ENCODE measurements around the gene SIDT1. TPM values are rescaled to one million over a fixed set of nuclear protein-coding genes. Genes with fewer than 3 reads are reported as not detected.
"Not testable (repeated sequence)": the region's sequence is repeated elsewhere in the genome, so short reads cannot be mapped to it uniquely, and the experiment has no call there.

SIDT1 gene
- total and polyA plus RNA-seq, 11 donors, result 0.28 to 2.6 (median 0.95) TPM

DNA sequence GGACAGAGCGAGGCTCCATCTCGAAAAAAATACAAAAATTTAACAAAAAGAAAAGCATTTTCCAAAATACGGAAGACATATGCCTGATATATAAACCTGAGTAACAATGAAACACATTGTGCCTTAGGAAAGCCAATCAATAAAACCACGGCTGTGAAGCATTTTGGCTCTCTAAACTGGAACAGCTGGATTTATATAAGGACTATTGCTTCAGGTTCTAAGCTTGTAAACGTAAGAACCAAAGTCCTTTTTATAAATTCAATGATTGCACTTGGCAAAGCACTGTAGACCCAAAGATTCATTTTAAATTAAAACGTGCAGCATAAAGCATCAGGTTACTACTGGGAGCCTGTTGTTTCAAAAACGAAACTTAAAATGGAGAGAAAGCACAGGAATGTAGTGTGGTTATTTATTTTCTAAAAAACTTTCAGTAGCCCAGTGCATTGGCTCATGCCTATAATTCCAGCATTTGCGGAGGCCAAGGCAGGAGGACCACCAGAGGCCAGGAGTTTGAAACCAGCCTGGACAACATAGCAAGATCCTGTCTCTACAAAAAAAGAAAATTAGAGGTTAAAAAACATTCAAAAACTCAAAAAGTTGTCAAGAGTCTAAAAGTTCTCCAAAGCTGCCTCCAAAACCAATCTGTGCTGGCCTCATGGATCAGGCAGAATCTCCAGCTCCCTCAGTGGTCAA is 102.6 kb downstream of the SIDT1 start:
- no peaks in the 10 kb centered on the region for H3K36me3 ChIP-seq
- H3K27me3 ChIP-seq, result no peaks in the 10 kb centered on the region
- no peak overlapping the region for H3K27ac ChIP-seq
- no peaks in the 10 kb centered on the region for H3K9me3 ChIP-seq
- intact Hi-C loops (cut with DNase I), result no loop called here
- H3K4me1 ChIP-seq, result no peaks in the 10 kb centered on the region
- no peak overlapping the region for H3K4me3 ChIP-seq
- no peak for ATAC-seq
- WGBS, 4 donors, result 90 to 93% (median 93%) methylated on average over 8 of the region's 8 CpGs
- TF ChIP-seq POLR2A (IDR thresholded peaks at IDR 0.05) (no peak), CTCF (IDR thresholded peaks at IDR 0.05) (no peak)
- DNase-seq, result no peak

- H3K9me3 ChIP-seq; H3K4me1 ChIP-seq; intact Hi-C loops (cut with DNase I); H3K27me3 ChIP-seq; DNase-seq; ATAC-seq; H3K4me3 ChIP-seq; H3K36me3 ChIP-seq; H3K27ac ChIP-seq: not testable (repeated sequence)
- 83 to 89% (median 87%) methylated on average over 7 of the region's 7 CpGs for WGBS, 4 donors
Measured at GRCh38 chr3:113636034-113636433, 103.7 kb downstream of the SIDT1 start.

- TF ChIP-seq POLR2A (IDR thresholded peaks at IDR 0.05) (no peak), CTCF (IDR thresholded peaks at IDR 0.05) (no peak)
- 89 to 91% (median 90%) methylated on average over 14 of the region's 14 CpGs for WGBS, 4 donors
Measured at GRCh38 chr3:113637756-113638155, 105.4 kb downstream of the SIDT1 start.

DNA sequence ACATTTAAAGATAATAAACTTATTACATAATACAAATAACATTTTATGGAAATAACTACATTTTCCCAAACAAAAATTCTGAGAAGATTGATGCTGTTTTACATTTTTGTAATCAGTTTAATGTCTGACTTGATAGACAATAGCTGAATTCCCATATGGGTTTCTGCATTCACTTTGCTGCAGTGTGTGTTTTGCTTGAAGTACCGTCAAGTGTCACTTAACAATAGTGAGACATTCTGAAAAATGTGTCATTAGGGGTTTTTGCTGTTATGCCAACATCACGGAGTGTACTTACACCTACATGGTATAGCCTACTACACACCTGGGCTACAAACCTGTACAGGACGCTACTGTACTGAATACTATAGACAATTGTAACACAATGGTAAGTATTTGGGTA is 106.6 kb downstream of the SIDT1 start:
- H3K36me3 ChIP-seq, result no peaks in the 10 kb centered on the region
- WGBS, 4 donors, result 96 to 98% (median 97%) methylated on average over 3 of the region's 3 CpGs
- intact Hi-C loops (cut with DNase I), result no loop called here

More at GRCh38 chr3:113637756-113638155, 105.4 kb downstream of the SIDT1 start:
- DNase-seq (no peak), ATAC-seq (no peak)
- H3K27ac ChIP-seq, result no peak overlapping the region
- H3K9me3 ChIP-seq, result no peaks in the 10 kb centered on the region
- no peaks in the 10 kb centered on the region for H3K27me3 ChIP-seq
- H3K4me3 ChIP-seq, result no peak overlapping the region
- no peaks in the 10 kb centered on the region for H3K4me1 ChIP-seq
- intact Hi-C loops (cut with DNase I), result no loop called here
- H3K36me3 ChIP-seq, result no peaks in the 10 kb centered on the region

More for the DNA sequence above, 106.6 kb downstream of the SIDT1 start:
- ATAC-seq (no peak), DNase-seq (no peak)
- Histone ChIP-seq H3K4me1 (no peaks in the 10 kb centered on the region), H3K27ac (no peak overlapping the region), H3K4me3 (no peak overlapping the region), H3K9me3 (peaks cover 0 to 2% (median 0%) of the 10 kb centered on the region in 12 donors), H3K27me3 (no peaks in the 10 kb centered on the region)
- TF ChIP-seq CTCF (IDR thresholded peaks at IDR 0.05), result no peak

Measured in heart left ventricle (tissue), 16 donors.